Testis (tissue), 2 donors: ENCODE data around the gene GNG5.

Experiments used
- POLR2A ChIP-seq: fragments of 450-650 bp; IDR thresholded peaks from one replicate; pipeline ENCODE4 v1.6.1; 2017; ENCODE audit warnings: antibody characterized with exemption, mild to moderate bottlenecking, moderate library complexity
- TF ChIP-seq, protein P1 (sequence below), 3 experiments: fragments of 450-650 bp in 2 of 3; fragments of 200-600 bp in 1 of 3; sonication (generic) in 1 of 3; IDR thresholded peaks; one replicate each; pipeline ENCODE4 v1.5.1; 2016 to 2019; ENCODE audit warnings: antibody characterized with exemption in 3 of 3, mild to moderate bottlenecking in 2 of 3, moderate library complexity in 1 of 3

DNA sequence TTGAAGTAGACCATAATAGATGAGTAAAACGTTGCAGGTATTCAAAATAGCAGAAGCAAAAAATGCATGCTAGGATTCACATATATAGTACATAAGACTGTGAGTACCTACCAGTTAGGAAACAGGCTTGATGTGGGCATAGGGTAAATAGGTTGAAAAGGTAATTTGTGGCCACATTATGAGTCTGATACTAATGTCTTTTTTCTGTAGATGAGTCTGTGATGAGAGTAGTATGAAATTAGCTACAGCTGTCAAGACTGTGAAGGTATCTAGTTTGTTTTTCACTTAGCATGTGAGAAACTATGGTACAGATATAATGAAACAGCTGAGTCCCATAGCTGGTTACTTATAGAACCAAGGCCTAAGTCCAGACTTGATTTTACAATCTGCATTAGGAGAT lies 12.6 kb downstream of the GNG5 start:
- TF ChIP-seq, protein P1, sequence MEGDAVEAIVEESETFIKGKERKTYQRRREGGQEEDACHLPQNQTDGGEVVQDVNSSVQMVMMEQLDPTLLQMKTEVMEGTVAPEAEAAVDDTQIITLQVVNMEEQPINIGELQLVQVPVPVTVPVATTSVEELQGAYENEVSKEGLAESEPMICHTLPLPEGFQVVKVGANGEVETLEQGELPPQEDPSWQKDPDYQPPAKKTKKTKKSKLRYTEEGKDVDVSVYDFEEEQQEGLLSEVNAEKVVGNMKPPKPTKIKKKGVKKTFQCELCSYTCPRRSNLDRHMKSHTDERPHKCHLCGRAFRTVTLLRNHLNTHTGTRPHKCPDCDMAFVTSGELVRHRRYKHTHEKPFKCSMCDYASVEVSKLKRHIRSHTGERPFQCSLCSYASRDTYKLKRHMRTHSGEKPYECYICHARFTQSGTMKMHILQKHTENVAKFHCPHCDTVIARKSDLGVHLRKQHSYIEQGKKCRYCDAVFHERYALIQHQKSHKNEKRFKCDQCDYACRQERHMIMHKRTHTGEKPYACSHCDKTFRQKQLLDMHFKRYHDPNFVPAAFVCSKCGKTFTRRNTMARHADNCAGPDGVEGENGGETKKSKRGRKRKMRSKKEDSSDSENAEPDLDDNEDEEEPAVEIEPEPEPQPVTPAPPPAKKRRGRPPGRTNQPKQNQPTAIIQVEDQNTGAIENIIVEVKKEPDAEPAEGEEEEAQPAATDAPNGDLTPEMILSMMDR (IDR thresholded peaks at IDR 0.05), result no peak
- TF ChIP-seq POLR2A, result no peak
